COLO668 (cell line): ENCODE measurements around the gene RGS6.

ENCODE experiments used
- DNase-seq: peaks from one replicate; lab custom pipeline; 2025; ENCODE audit not compliant: unreplicated experiment; lab: John Stamatoyannopoulos, UW

RGS6 gene

GRCh38 chr14:72237722-72238666 lies 305.8 kb downstream of the RGS6 start:
- no peak for DNase-seq

GRCh38 chr14:72243309-72244293 lies 311.4 kb downstream of the RGS6 start:
- DNase-seq = no peak

GRCh38 chr14:72247896-72248465 lies 315.8 kb downstream of the RGS6 start:
- no peak for DNase-seq

GRCh38 chr14:72253503-72253902 lies 321.3 kb downstream of the RGS6 start:
- DNase-seq = no peak

- no peak for DNase-seq
Measured at GRCh38 chr14:72254202-72254936, 322.1 kb downstream of the RGS6 start.

- no peak for DNase-seq
Measured at GRCh38 chr14:72254937-72255472, 322.8 kb downstream of the RGS6 start.

GRCh38 chr14:72256055-72256454 lies 323.8 kb downstream of the RGS6 start:
- DNase-seq = no peak

- no peak for DNase-seq
Measured at GRCh38 chr14:72261068-72261467, 328.8 kb downstream of the RGS6 start.

GRCh38 chr14:72262771-72263170 lies 330.5 kb downstream of the RGS6 start:
- no peak for DNase-seq

GRCh38 chr14:72264716-72265115 lies 332.5 kb downstream of the RGS6 start:
- DNase-seq = no peak

- no peak for DNase-seq
Measured at GRCh38 chr14:72270147-72270727, 338.0 kb downstream of the RGS6 start.

GRCh38 chr14:72270749-72271148 lies 338.5 kb downstream of the RGS6 start:
- no peak for DNase-seq

GRCh38 chr14:72275242-72275641 lies 343.0 kb downstream of the RGS6 start:
- no peak for DNase-seq

- DNase-seq = no peak
Measured at GRCh38 chr14:72278316-72278715, 346.1 kb downstream of the RGS6 start.

- DNase-seq = no peak
Measured at GRCh38 chr14:72284176-72284575, 351.9 kb downstream of the RGS6 start.

GRCh38 chr14:72290241-72290640 lies 358.0 kb downstream of the RGS6 start:
- no peak for DNase-seq

GRCh38 chr14:72291908-72292688 lies 359.9 kb downstream of the RGS6 start:
- DNase-seq = peak; percentile 8

- no peak for DNase-seq
Measured at GRCh38 chr14:72292689-72293024, 360.4 kb downstream of the RGS6 start.

GRCh38 chr14:72301352-72301751 lies 369.1 kb downstream of the RGS6 start:
- DNase-seq = no peak
